ENCODE results near the gene OSBPL2. TPM values are rescaled to one million over a fixed set of nuclear protein-coding genes. Genes with fewer than 3 reads are reported as not detected.

OSBPL2 gene
- total RNA-seq, 5 donors from 2014 or later (not counting 1 experiment from before 2014, with no cell fraction given), result 57.0 to 70.1 (median 63.0) TPM

- no peak for ATAC-seq (replicated peaks in 1 of 4)
- POLR2A ChIA-PET, result no interaction called here
- Histone ChIP-seq H3K4me3 (ENCODE audit: control insufficient read depth in 1 of 2, extremely low read depth in 1 of 2, low read length in 1 of 2) (no peak overlapping the region), H3K4me1 (ENCODE audit: control insufficient read depth in 1 of 2, extremely low read depth in 1 of 2, insufficient read depth in 2 of 2, low read length in 2 of 2) (peaks cover 5 to 36% of the 10 kb centered on the region in 2 experiments), H3K27ac (ENCODE audit: low read length) (no peak overlapping the region), H3K36me3 (ENCODE audit: control insufficient read depth in 2 of 2, extremely low read depth in 1 of 2, insufficient read depth in 1 of 2, low read length in 1 of 2) (peaks cover 22 to 52% of the 10 kb centered on the region in 2 donors), H3K27me3 (replicated peaks in 1 of 2; ENCODE audit: control insufficient read depth in 2 of 2, extremely low read depth in 1 of 2, insufficient read depth in 2 of 2, low read length in 1 of 2) (peaks cover 0 to 2% of the 10 kb centered on the region in 2 experiments), H3K9me3 (no peaks in the 10 kb centered on the region)
- Mint-ChIP-seq H3K27ac (no peak overlapping the region), H3K27me3 (no peaks in the 10 kb centered on the region), H3K36me3 (peaks cover 15% of the 10 kb centered on the region), H3K4me3 (no peak overlapping the region), H3K4me1 (peaks cover 19 to 22% (median 21%) of the 10 kb centered on the region in 3 donors), H3K9me3 (no peaks in the 10 kb centered on the region)
- WGBS (ENCODE audit: insufficient coverage), result 94% methylated on average over 28 of the region's 29 CpGs
- CTCF ChIA-PET, result no interaction called here
- DNase-seq, result no peak
These were observed 69.9 kb downstream of the OSBPL2 start for GRCh38 chr20:62308102-62308822.

GRCh38 chr20:62309198-62309944, 71.0 kb downstream of the OSBPL2 start:
- ATAC-seq (replicated peaks in 1 of 4) (no peak), DNase-seq (no peak)
- H3K27me3 ChIP-seq (replicated peaks in 1 of 2; ENCODE audit: control insufficient read depth in 2 of 2, extremely low read depth in 1 of 2, insufficient read depth in 2 of 2, low read length in 1 of 2), result peaks cover 0 to 2% of the 10 kb centered on the region in 2 experiments
- no peak overlapping the region for H3K4me3 ChIP-seq (ENCODE audit: control insufficient read depth in 1 of 2, extremely low read depth in 1 of 2, low read length in 1 of 2)
- ChIA-PET CTCF (no interaction called here), POLR2A (no interaction called here)
- H3K4me1 Mint-ChIP-seq, result peaks cover 11 to 14% (median 13%) of the 10 kb centered on the region in 3 donors
- H3K9me3 Mint-ChIP-seq, result no peaks in the 10 kb centered on the region
- no peak overlapping the region for H3K4me3 Mint-ChIP-seq
- no peak overlapping the region for H3K27ac Mint-ChIP-seq
- no peaks in the 10 kb centered on the region for H3K9me3 ChIP-seq
- no peaks in the 10 kb centered on the region for H3K27me3 Mint-ChIP-seq
- H3K36me3 ChIP-seq (ENCODE audit: control insufficient read depth in 2 of 2, extremely low read depth in 1 of 2, insufficient read depth in 1 of 2, low read length in 1 of 2), result peaks cover 22 to 49% of the 10 kb centered on the region in 2 donors
- H3K27ac ChIP-seq (ENCODE audit: low read length), result no peak overlapping the region
- H3K4me1 ChIP-seq (ENCODE audit: control insufficient read depth in 1 of 2, extremely low read depth in 1 of 2, insufficient read depth in 2 of 2, low read length in 2 of 2), result peaks cover under 1 to 25% of the 10 kb centered on the region in 2 experiments
- WGBS (ENCODE audit: insufficient coverage), result 98% methylated on average over 17 of the region's 26 CpGs
- peaks cover 12% of the 10 kb centered on the region for H3K36me3 Mint-ChIP-seq

GRCh38 chr20:62309947-62310756, 71.8 kb downstream of the OSBPL2 start:
- WGBS (ENCODE audit: insufficient coverage), result 89% methylated on average over 18 of the region's 29 CpGs
- ATAC-seq (replicated peaks in 1 of 4), result no peak

GRCh38 chr20:62310757-62311121, 72.4 kb downstream of the OSBPL2 start:
- ATAC-seq (replicated peaks in 1 of 4), result no peak
- no peak overlapping the region for H3K4me3 ChIP-seq (ENCODE audit: control insufficient read depth in 1 of 2, extremely low read depth in 1 of 2, low read length in 1 of 2)
- H3K27me3 Mint-ChIP-seq, result no peaks in the 10 kb centered on the region
- H3K36me3 Mint-ChIP-seq, result peaks cover 11% of the 10 kb centered on the region
- CTCF ChIA-PET, result no interaction called here
- WGBS (ENCODE audit: insufficient coverage), result 97% methylated on average over 24 of the region's 25 CpGs
- no peaks in the 10 kb centered on the region for H3K9me3 ChIP-seq
- no peaks in the 10 kb centered on the region for H3K9me3 Mint-ChIP-seq
- H3K27me3 ChIP-seq (replicated peaks in 1 of 2; ENCODE audit: control insufficient read depth in 2 of 2, extremely low read depth in 1 of 2, insufficient read depth in 2 of 2, low read length in 1 of 2), result peaks cover 0 to under 1% of the 10 kb centered on the region in 2 experiments
- H3K4me1 Mint-ChIP-seq, result peaks cover 0 to under 1% (median 0%) of the 10 kb centered on the region in 3 donors
- POLR2A ChIA-PET, result no interaction called here
- peaks cover 21 to 35% of the 10 kb centered on the region in 2 donors for H3K36me3 ChIP-seq (ENCODE audit: control insufficient read depth in 2 of 2, extremely low read depth in 1 of 2, insufficient read depth in 1 of 2, low read length in 1 of 2)
- peaks cover 0 to 12% of the 10 kb centered on the region in 2 experiments for H3K4me1 ChIP-seq (ENCODE audit: control insufficient read depth in 1 of 2, extremely low read depth in 1 of 2, insufficient read depth in 2 of 2, low read length in 2 of 2)
- no peak for DNase-seq
- no peak overlapping the region for H3K27ac ChIP-seq (ENCODE audit: low read length)
- no peak overlapping the region for H3K4me3 Mint-ChIP-seq
- no peak overlapping the region for H3K27ac Mint-ChIP-seq

More at GRCh38 chr20:62309947-62310756, 71.8 kb downstream of the OSBPL2 start:
- H3K27me3 ChIP-seq (replicated peaks in 1 of 2; ENCODE audit: control insufficient read depth in 2 of 2, extremely low read depth in 1 of 2, insufficient read depth in 2 of 2, low read length in 1 of 2), result peaks cover 0 to 2% of the 10 kb centered on the region in 2 experiments
- ChIA-PET POLR2A (no interaction called here), CTCF (no interaction called here)
- H3K27ac ChIP-seq (ENCODE audit: low read length), result no peak overlapping the region
- peaks cover 22 to 41% of the 10 kb centered on the region in 2 donors for H3K36me3 ChIP-seq (ENCODE audit: control insufficient read depth in 2 of 2, extremely low read depth in 1 of 2, insufficient read depth in 1 of 2, low read length in 1 of 2)
- no peak overlapping the region for H3K4me3 Mint-ChIP-seq
- H3K4me3 ChIP-seq (ENCODE audit: control insufficient read depth in 1 of 2, extremely low read depth in 1 of 2, low read length in 1 of 2), result no peak overlapping the region
- DNase-seq, result no peak
- peaks cover 0 to 17% of the 10 kb centered on the region in 2 experiments for H3K4me1 ChIP-seq (ENCODE audit: control insufficient read depth in 1 of 2, extremely low read depth in 1 of 2, insufficient read depth in 2 of 2, low read length in 2 of 2)
- H3K36me3 Mint-ChIP-seq, result peaks cover 11% of the 10 kb centered on the region
- H3K27me3 Mint-ChIP-seq, result no peaks in the 10 kb centered on the region
- no peaks in the 10 kb centered on the region for H3K9me3 ChIP-seq
- no peak overlapping the region for H3K27ac Mint-ChIP-seq
- H3K4me1 Mint-ChIP-seq, result peaks cover 5 to 6% (median 6%) of the 10 kb centered on the region in 3 donors
- H3K9me3 Mint-ChIP-seq, result no peaks in the 10 kb centered on the region

GRCh38 chr20:62311150-62311549, 72.8 kb downstream of the OSBPL2 start:
- no peaks in the 10 kb centered on the region for H3K9me3 ChIP-seq
- Mint-ChIP-seq H3K27ac (no peak overlapping the region), H3K27me3 (no peaks in the 10 kb centered on the region), H3K4me3 (no peak overlapping the region), H3K36me3 (peaks cover 8% of the 10 kb centered on the region), H3K4me1 (no peaks in the 10 kb centered on the region), H3K9me3 (no peaks in the 10 kb centered on the region)
- DNase-seq, result no peak
- ATAC-seq (replicated peaks in 1 of 4), result no peak
- no peaks in the 10 kb centered on the region for H3K27me3 ChIP-seq (replicated peaks in 1 of 2; ENCODE audit: control insufficient read depth in 2 of 2, extremely low read depth in 1 of 2, insufficient read depth in 2 of 2, low read length in 1 of 2)
- H3K4me1 ChIP-seq (ENCODE audit: control insufficient read depth in 1 of 2, extremely low read depth in 1 of 2, insufficient read depth in 2 of 2, low read length in 2 of 2), result peaks cover 0 to 7% of the 10 kb centered on the region in 2 experiments
- POLR2A ChIA-PET, result no interaction called here
- peaks cover 17 to 31% of the 10 kb centered on the region in 2 donors for H3K36me3 ChIP-seq (ENCODE audit: control insufficient read depth in 2 of 2, extremely low read depth in 1 of 2, insufficient read depth in 1 of 2, low read length in 1 of 2)
- no peak overlapping the region for H3K4me3 ChIP-seq (ENCODE audit: control insufficient read depth in 1 of 2, extremely low read depth in 1 of 2, low read length in 1 of 2)
- no peak overlapping the region for H3K27ac ChIP-seq (ENCODE audit: low read length)
- CTCF ChIA-PET, result no interaction called here
- WGBS (ENCODE audit: insufficient coverage), result 93% methylated on average over 13 of the region's 18 CpGs
